T-cell (primary cell): ENCODE data around the gene KLHL26. TPM values are rescaled to one million over a fixed set of nuclear protein-coding genes. Genes with fewer than 3 reads are reported as not detected.

Experiments
- ATAC-seq, 4 experiments: fragments of 200-7000 bp in 3 of 4; fragments of 150-1000 bp in 1 of 4; cut with Tn5 transposase; replicated peaks in 1 of 4; 1 replicate in 3 of 4; 2 replicates in 1 of 4; pipeline ENCODE4 v1.10.0; 2021; ENCODE audit warnings: moderate library complexity in 3 of 4, mild to moderate bottlenecking in 2 of 4, moderate number of reproducible peaks in 1 of 4
- CTCF ChIA-PET, 2 donors: fragments of 300-600 bp; sonication (Branson Sonifier 250); formaldehyde crosslinking; loops; one replicate each; lab custom pipeline; 2022; ENCODE audit warnings: antibody characterized with exemption in 2 of 2; lab: Charles Lee
- POLR2A ChIA-PET, 2 donors: fragments of 300-600 bp; sonication (Branson Sonifier 250); formaldehyde crosslinking; loops; one replicate each; lab custom pipeline; 2022; ENCODE audit warnings: antibody characterized with exemption in 2 of 2; lab: Charles Lee
- DNase-seq, 35 experiments: peaks; one replicate each; pipeline versions ENCODE4 v3.0.0 to v3.0.0-alpha.2; 2013 to 2023
- H3K27ac ChIP-seq: one replicate; pipeline ENCODE4 v1.5.1; 2013; ENCODE audit warnings: low read length
- H3K27me3 ChIP-seq, 2 experiments: replicated peaks in 1 of 2; 1 replicate in 1 of 2; 2 replicates in 1 of 2; pipeline versions ENCODE4 v1.6.1 to v1.7.0; 2013; ENCODE audit warnings: low read length in 1 of 2, mixed read lengths in 1 of 2; ENCODE audit not compliant: control insufficient read depth in 2 of 2, insufficient read depth in 2 of 2; ENCODE audit errors: extremely low read depth in 1 of 2
- H3K36me3 ChIP-seq, 2 donors: 1 replicate in 1 of 2; 2 replicates in 1 of 2; pipeline versions ENCODE4 v1.6.1 to v1.7.0; 2013; ENCODE audit warnings: low read length in 1 of 2; ENCODE audit not compliant: control insufficient read depth in 2 of 2, insufficient read depth in 1 of 2; ENCODE audit errors: extremely low read depth in 1 of 2
- H3K4me1 ChIP-seq, 2 experiments: 1 replicate in 1 of 2; 2 replicates in 1 of 2; pipeline versions ENCODE4 v1.6.1 to v1.7.0; 2013; ENCODE audit warnings: low read length in 2 of 2, mixed read lengths in 1 of 2; ENCODE audit not compliant: insufficient read depth in 2 of 2, control insufficient read depth in 1 of 2; ENCODE audit errors: extremely low read depth in 1 of 2
- H3K4me3 ChIP-seq, 2 donors: 1 replicate in 1 of 2; 2 replicates in 1 of 2; pipeline versions ENCODE4 v1.5.1 to v1.7.0; 2013; ENCODE audit warnings: mild to moderate bottlenecking in 2 of 2, low read length in 1 of 2, moderate library complexity in 1 of 2; ENCODE audit not compliant: control insufficient read depth in 1 of 2; ENCODE audit errors: extremely low read depth in 1 of 2
- H3K9me3 ChIP-seq: 2 replicates; pipeline ENCODE4 v1.7.0; 2013
- H3K27ac Mint-ChIP-seq, 2 donors: one replicate each; pipeline ENCODE4 v1.8.0; 2020 to 2021; ENCODE audit warnings: mild to moderate bottlenecking in 2 of 2, mixed read lengths in 2 of 2
- H3K27me3 Mint-ChIP-seq, 2 donors: one replicate each; pipeline ENCODE4 v1.8.0; 2021 to 2022; ENCODE audit warnings: mixed read lengths in 2 of 2
- H3K36me3 Mint-ChIP-seq: one replicate; pipeline ENCODE4 v1.8.0; 2021; ENCODE audit warnings: mixed read lengths
- H3K4me1 Mint-ChIP-seq, 3 donors: one replicate each; pipeline ENCODE4 v1.8.0; 2020 to 2022; ENCODE audit warnings: mixed read lengths in 3 of 3, mild to moderate bottlenecking in 1 of 3
- H3K4me3 Mint-ChIP-seq, 3 donors: one replicate each; pipeline ENCODE4 v1.8.0; 2020 to 2022; ENCODE audit warnings: mild to moderate bottlenecking in 3 of 3, mixed read lengths in 3 of 3, moderate library complexity in 3 of 3
- H3K9me3 Mint-ChIP-seq, 3 donors: one replicate each; pipeline ENCODE4 v1.8.0; 2020 to 2022; ENCODE audit warnings: mixed read lengths in 3 of 3
- WGBS: methylation state at CpG from one replicate; pipeline ENCODE4 v1.1.5; 2013; ENCODE audit warnings: missing lambda C conversion rate; ENCODE audit not compliant: insufficient coverage; 5-methylcytosine and 5-hydroxymethylcytosine counted together
- total RNA-seq, 35 experiments: library from RNA in 6 of 35; stranded (reverse) in 6 of 35; fragments of 120-200 nt in 1 of 35; gene quantifications; one replicate each; pipeline versions ENCODE4 v1.2.1 to v1.2.4 and lab custom pipeline; 2013 to 2026

KLHL26 gene
- total RNA-seq, 5 donors from 2014 or later (not counting 1 experiment from before 2014, with no cell fraction given) = 8.8 to 16.4 (median 14.1) TPM

GRCh38 chr19:18654469-18654868 is 17.6 kb downstream of the KLHL26 start:
- Histone ChIP-seq H3K4me3 (no peak overlapping the region), H3K27me3 (no peaks in the 10 kb centered on the region), H3K27ac (no peak overlapping the region), H3K36me3 (peaks cover 0 to 8% of the 10 kb centered on the region in 2 donors), H3K4me1 (peaks cover 0 to 9% of the 10 kb centered on the region in 2 experiments), H3K9me3 (no peaks in the 10 kb centered on the region)
- no peaks in the 10 kb centered on the region for H3K27me3 Mint-ChIP-seq
- POLR2A ChIA-PET = no interaction called here
- H3K4me3 Mint-ChIP-seq = no peak overlapping the region
- peaks cover 5% of the 10 kb centered on the region for H3K36me3 Mint-ChIP-seq
- DNase-seq (no peak), ATAC-seq (no peak)
- WGBS = 94% methylated on average over 7 of the region's 7 CpGs
- no peak overlapping the region for H3K27ac Mint-ChIP-seq
- H3K4me1 Mint-ChIP-seq = peaks cover 15 to 41% (median 28%) of the 10 kb centered on the region in 3 donors
- no peaks in the 10 kb centered on the region for H3K9me3 Mint-ChIP-seq
- CTCF ChIA-PET = no interaction called here

GRCh38 chr19:18655173-18655844 is 18.5 kb downstream of the KLHL26 start:
- ChIA-PET POLR2A (no interaction called here), CTCF (no interaction called here)
- 98% methylated on average over 9 of the region's 13 CpGs for WGBS
- H3K27me3 ChIP-seq = no peaks in the 10 kb centered on the region
- H3K4me1 Mint-ChIP-seq = peaks cover 10 to 36% (median 23%) of the 10 kb centered on the region in 3 donors
- H3K9me3 ChIP-seq = no peaks in the 10 kb centered on the region
- DNase-seq = no peak
- ATAC-seq = no peak
- H3K4me3 Mint-ChIP-seq = no peak overlapping the region
- peaks cover 0 to 8% of the 10 kb centered on the region in 2 experiments for H3K4me1 ChIP-seq
- H3K27ac ChIP-seq = no peak overlapping the region
- no peak overlapping the region for H3K27ac Mint-ChIP-seq
- no peaks in the 10 kb centered on the region for H3K27me3 Mint-ChIP-seq
- no peaks in the 10 kb centered on the region for H3K9me3 Mint-ChIP-seq
- no peak overlapping the region for H3K4me3 ChIP-seq
- peaks cover 0 to 5% of the 10 kb centered on the region in 2 donors for H3K36me3 ChIP-seq
- no peaks in the 10 kb centered on the region for H3K36me3 Mint-ChIP-seq

GRCh38 chr19:18656337-18657086 is 19.7 kb downstream of the KLHL26 start:
- Mint-ChIP-seq H3K27me3 (no peaks in the 10 kb centered on the region), H3K27ac (no peak overlapping the region), H3K4me3 (no peak overlapping the region), H3K36me3 (no peaks in the 10 kb centered on the region), H3K4me1 (peaks cover 13 to 34% (median 27%) of the 10 kb centered on the region in 3 donors), H3K9me3 (no peaks in the 10 kb centered on the region)
- H3K27me3 ChIP-seq = no peaks in the 10 kb centered on the region
- peaks cover 0 to 2% of the 10 kb centered on the region in 2 donors for H3K36me3 ChIP-seq
- H3K27ac ChIP-seq = no peak overlapping the region
- POLR2A ChIA-PET = no interaction called here
- H3K9me3 ChIP-seq = no peaks in the 10 kb centered on the region
- no peak for ATAC-seq
- peaks cover 0 to 8% of the 10 kb centered on the region in 2 experiments for H3K4me1 ChIP-seq
- H3K4me3 ChIP-seq = no peak overlapping the region
- WGBS = 93% methylated on average over 13 of the region's 19 CpGs
- DNase-seq = no peak
- CTCF ChIA-PET = no interaction called here

- CTCF ChIA-PET = no interaction called here
Measured at GRCh38 chr19:18657590-18658365, 20.9 kb downstream of the KLHL26 start.

GRCh38 chr19:18658366-18658855 is 21.6 kb downstream of the KLHL26 start:
- peaks cover 0 to 2% of the 10 kb centered on the region in 2 donors for H3K36me3 ChIP-seq
- CTCF ChIA-PET = no interaction called here
- no peaks in the 10 kb centered on the region for H3K27me3 ChIP-seq
- no peaks in the 10 kb centered on the region for H3K9me3 ChIP-seq
- Mint-ChIP-seq H3K9me3 (no peaks in the 10 kb centered on the region), H3K4me1 (peaks cover 17 to 33% (median 29%) of the 10 kb centered on the region in 3 donors), H3K27ac (no peak overlapping the region), H3K36me3 (no peaks in the 10 kb centered on the region), H3K4me3 (no peak overlapping the region), H3K27me3 (no peaks in the 10 kb centered on the region)
- POLR2A ChIA-PET = no interaction called here
- H3K4me1 ChIP-seq = peaks cover 0 to 13% of the 10 kb centered on the region in 2 experiments
- H3K4me3 ChIP-seq = no peak overlapping the region
- 94% methylated on average over 4 of the region's 4 CpGs for WGBS
- ATAC-seq = no peak
- no peak overlapping the region for H3K27ac ChIP-seq
- no peak for DNase-seq

More at GRCh38 chr19:18657590-18658365, 20.9 kb downstream of the KLHL26 start:
- Mint-ChIP-seq H3K4me3 (no peak overlapping the region), H3K27ac (no peak overlapping the region), H3K36me3 (no peaks in the 10 kb centered on the region), H3K4me1 (peaks cover 13 to 29% (median 27%) of the 10 kb centered on the region in 3 donors), H3K27me3 (no peaks in the 10 kb centered on the region), H3K9me3 (no peaks in the 10 kb centered on the region)
- Histone ChIP-seq H3K4me1 (peaks cover 0 to 8% of the 10 kb centered on the region in 2 experiments), H3K9me3 (no peaks in the 10 kb centered on the region), H3K4me3 (no peak overlapping the region), H3K36me3 (peaks cover 0 to 2% of the 10 kb centered on the region in 2 donors), H3K27ac (no peak overlapping the region), H3K27me3 (no peaks in the 10 kb centered on the region)
- no peak for ATAC-seq
- POLR2A ChIA-PET = no interaction called here
- no peak for DNase-seq
- 81% methylated on average over 19 of the region's 20 CpGs for WGBS
